ENCODE measurements around the gene MT1H. TPM values are rescaled to one million over a fixed set of nuclear protein-coding genes. Genes with fewer than 3 reads are reported as not detected.

The MT1H gene
- total RNA-seq, 2 donors from 2014 or later = 4.9 to 8.8 TPM

DNA sequence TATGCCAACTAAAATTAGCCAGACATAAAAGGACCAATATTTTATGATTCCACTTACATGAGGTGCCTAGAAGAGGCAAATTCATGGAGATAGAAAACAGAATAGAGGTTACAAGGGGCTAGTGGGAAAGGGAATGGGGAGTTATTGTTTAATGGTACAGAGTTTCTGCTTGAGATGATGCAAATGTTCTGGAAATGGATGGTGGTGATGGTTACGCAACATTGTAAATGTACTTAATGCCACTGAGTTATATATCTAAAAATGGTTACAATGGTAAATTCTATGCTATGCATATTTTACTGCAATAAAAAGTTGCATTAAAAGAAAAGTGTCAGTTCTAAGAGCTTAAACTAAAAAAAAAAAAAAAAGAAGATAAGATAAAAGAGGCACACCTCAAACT is 30.6 kb downstream of the MT1H start:
- no peak for TF ChIP-seq POLR2A (IDR thresholded peaks at IDR 0.05)
- TF ChIP-seq CTCF (IDR thresholded peaks at IDR 0.05) = no peak
- WGBS, 2 donors = 48 to 55% methylated on average over 1 of the region's 1 CpG
- Histone ChIP-seq H3K9me3 (no peaks in the 10 kb centered on the region), H3K4me3 (no peak overlapping the region), H3K36me3 (replicated peaks in 1 of 2; ENCODE audit: insufficient read depth in 1 of 2, low read depth in 2 of 2) (no peaks in the 10 kb centered on the region), H3K4me1 (peaks cover 9% of the 10 kb centered on the region), H3K27ac (no peak overlapping the region), H3K27me3 (no peaks in the 10 kb centered on the region)
- ATAC-seq = no peak
- DNase-seq = no peak
- intact Hi-C loops (cut with DNase I) = loop anchor here (10.0 kb wide), 1 partner anchor 185 kb away; no protein-coding TSS in a partner anchor

DNA sequence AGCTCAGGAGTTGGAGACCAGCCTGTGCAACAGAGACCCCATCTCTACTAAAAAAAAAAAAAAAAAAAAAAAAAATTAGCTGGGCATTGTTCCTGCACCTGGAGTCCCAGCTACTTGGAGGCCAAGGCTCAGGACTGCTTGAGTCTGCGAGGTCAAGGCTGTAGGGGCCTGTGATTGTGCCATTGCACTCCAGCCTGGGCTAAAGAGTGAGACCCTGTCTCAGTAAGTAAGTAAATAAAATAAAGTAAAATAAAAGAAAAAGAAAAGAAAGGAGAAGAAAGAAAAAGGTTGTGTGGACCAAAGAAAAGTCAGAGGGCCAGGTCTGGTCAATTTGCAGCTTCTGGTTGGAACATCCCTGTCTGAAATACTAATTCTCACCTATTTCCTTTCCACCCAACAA is 31.0 kb downstream of the MT1H start:
- ATAC-seq (no peak), DNase-seq (no peak)
- H3K36me3 ChIP-seq (replicated peaks in 1 of 2; ENCODE audit: insufficient read depth in 1 of 2, low read depth in 2 of 2) = no peaks in the 10 kb centered on the region
- 71 to 100% methylated on average over 1 of the region's 1 CpG for WGBS, 2 donors
- H3K9me3 ChIP-seq = no peaks in the 10 kb centered on the region
- intact Hi-C loops (cut with DNase I) = loop anchor here (10.0 kb wide), 1 partner anchor 186 kb away; no protein-coding TSS in a partner anchor
- H3K27me3 ChIP-seq = no peaks in the 10 kb centered on the region
- peaks cover 9% of the 10 kb centered on the region for H3K4me1 ChIP-seq
- no peak overlapping the region for H3K4me3 ChIP-seq
- H3K27ac ChIP-seq = no peak overlapping the region
- TF ChIP-seq POLR2A (IDR thresholded peaks at IDR 0.05) (no peak), CTCF (IDR thresholded peaks at IDR 0.05) (no peak)

DNA sequence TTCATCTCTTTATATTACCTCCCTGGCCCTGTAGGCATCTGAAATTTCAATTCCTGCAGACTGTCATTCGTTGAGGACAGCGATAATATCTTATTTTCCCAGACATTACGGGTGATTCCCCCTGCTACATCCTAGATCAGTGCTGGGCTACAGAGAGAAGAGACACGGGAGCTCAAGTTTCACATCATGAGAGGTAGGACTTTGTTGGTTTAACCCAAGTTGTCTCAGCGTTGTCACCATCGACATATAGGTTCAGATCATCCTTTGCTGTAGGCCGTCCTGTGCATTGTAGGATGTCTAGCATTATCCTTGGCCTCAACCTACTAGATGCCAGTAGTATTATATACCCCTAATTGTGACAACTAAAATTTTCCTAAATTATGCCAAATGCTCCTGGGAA is 31.9 kb downstream of the MT1H start:
- TF ChIP-seq CTCF (IDR thresholded peaks at IDR 0.05) = no peak
- TF ChIP-seq POLR2A (IDR thresholded peaks at IDR 0.05) = no peak
- no peaks in the 10 kb centered on the region for H3K36me3 ChIP-seq (replicated peaks in 1 of 2; ENCODE audit: insufficient read depth in 1 of 2, low read depth in 2 of 2)
- 85 to 88% methylated on average over 7 of the region's 7 CpGs for WGBS, 2 donors
- DNase-seq (no peak), ATAC-seq (no peak)
- no peaks in the 10 kb centered on the region for H3K27me3 ChIP-seq
- intact Hi-C loops (cut with DNase I) = loop anchor here (10.0 kb wide), 1 partner anchor 187 kb away; no protein-coding TSS in a partner anchor
- H3K4me3 ChIP-seq = no peak overlapping the region
- H3K27ac ChIP-seq = peak overlapping the region in 1 of 4 donors; percentile 19
- peaks cover 9% of the 10 kb centered on the region for H3K4me1 ChIP-seq
- H3K9me3 ChIP-seq = no peaks in the 10 kb centered on the region

- ATAC-seq = no peak
- WGBS, 2 donors = 84 to 85% methylated on average over 5 of the region's 5 CpGs
Measured at GRCh38 chr16:56702836-56703235, 33.2 kb downstream of the MT1H start.

More at GRCh38 chr16:56702836-56703235, 33.2 kb downstream of the MT1H start:
- H3K4me3 ChIP-seq = no peak overlapping the region
- H3K27me3 ChIP-seq = no peaks in the 10 kb centered on the region
- H3K36me3 ChIP-seq (replicated peaks in 1 of 2; ENCODE audit: insufficient read depth in 1 of 2, low read depth in 2 of 2) = no peaks in the 10 kb centered on the region
- H3K4me1 ChIP-seq = peaks cover 9% of the 10 kb centered on the region
- no peak for TF ChIP-seq POLR2A (IDR thresholded peaks at IDR 0.05)
- no peak for TF ChIP-seq CTCF (IDR thresholded peaks at IDR 0.05)
- H3K9me3 ChIP-seq = no peaks in the 10 kb centered on the region
- no peak overlapping the region for H3K27ac ChIP-seq
- DNase-seq = no peak
- intact Hi-C loops (cut with DNase I) = loop anchor here (10.0 kb wide), 1 partner anchor 188 kb away; no protein-coding TSS in a partner anchor
